OCI-LY7 (cell line): Measurements from ENCODE around the gene RBM47.
"Not testable (repeated sequence)": the region's sequence is repeated elsewhere in the genome, so short reads cannot be mapped to it uniquely, and the experiment has no call there.

Experiments used
- CTCF ChIP-seq: fragments of 200-600 bp; sonication (generic); conservative IDR thresholded peaks from 2 replicates; pipeline ENCODE4 v1.5.1; 2014; ENCODE audit warnings: mild to moderate bottlenecking, antibody characterized with exemption, low read length, moderate library complexity, mixed read lengths
- EZH2phosphoT487 ChIP-seq: fragments of 200-600 bp; sonication (generic); IDR thresholded peaks from 2 replicates; pipeline ENCODE4 v1.6.1; 2018; ENCODE audit warnings: low read depth, borderline replicate concordance, mild to moderate bottlenecking, mixed run types, antibody characterized with exemption, low read length, moderate library complexity, mixed read lengths

- not testable (repeated sequence) for TF ChIP-seq CTCF, EZH2phosphoT487
Measured at GRCh38 chr4:40517081-40517480, 112.6 kb downstream of the RBM47 start.
